SKM-1 (cell line): ENCODE data around the gene NR5A1.

ENCODE experiments used
- DNase-seq: peaks from one replicate; lab custom pipeline; 2025; ENCODE audit not compliant: unreplicated experiment; lab: John Stamatoyannopoulos, UW

NR5A1 gene

GRCh38 chr9:124514874-124515273 lies 7.7 kb upstream of the NR5A1 start:
- no peak for DNase-seq

DNA sequence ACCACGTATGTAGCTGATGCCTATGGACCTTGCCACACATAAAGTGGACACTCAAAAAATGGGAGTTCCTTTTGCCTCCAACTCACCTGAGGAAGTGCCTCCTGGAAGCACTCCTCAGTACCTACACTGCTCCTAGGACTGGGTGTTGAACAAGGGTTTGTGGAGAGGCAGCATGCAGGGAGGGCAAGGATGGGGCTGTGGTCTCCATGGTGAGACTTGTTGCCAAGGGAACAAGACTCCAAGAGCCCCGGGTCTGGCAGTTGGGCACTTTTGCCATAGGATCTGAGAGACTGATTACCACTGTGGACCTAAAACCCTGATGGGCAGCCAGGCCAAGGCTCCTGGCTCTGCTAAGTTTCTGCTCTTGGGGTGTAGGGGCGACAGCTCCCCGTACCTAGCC lies 6.9 kb upstream of the NR5A1 start:
- no peak for DNase-seq

- DNase-seq = peak; percentile 34
Measured at GRCh38 chr9:124513376-124513994, 6.3 kb upstream of the NR5A1 start.

DNA sequence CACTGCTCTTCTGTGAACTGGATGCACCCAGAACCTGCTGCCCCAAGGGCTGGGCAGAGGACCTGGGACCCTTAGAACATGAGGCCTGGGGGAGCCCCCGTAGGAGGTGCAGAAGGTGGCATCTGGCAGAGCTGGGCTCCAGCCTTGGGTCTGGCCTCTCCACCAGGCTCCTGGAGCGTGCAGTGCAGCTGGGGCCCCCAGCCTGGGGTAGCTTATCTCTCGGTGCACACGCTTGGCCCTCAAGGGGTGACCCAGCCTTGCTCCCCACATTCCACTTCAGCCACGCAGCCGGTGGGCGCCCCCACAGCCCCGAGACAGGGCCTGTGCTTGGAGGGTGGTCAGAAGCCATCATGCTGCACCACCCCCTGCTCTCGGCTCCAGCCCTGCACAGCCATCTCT lies 5.6 kb upstream of the NR5A1 start:
- DNase-seq = no peak

- no peak for DNase-seq
Measured at GRCh38 chr9:124511891-124512805, 4.9 kb upstream of the NR5A1 start.

DNA sequence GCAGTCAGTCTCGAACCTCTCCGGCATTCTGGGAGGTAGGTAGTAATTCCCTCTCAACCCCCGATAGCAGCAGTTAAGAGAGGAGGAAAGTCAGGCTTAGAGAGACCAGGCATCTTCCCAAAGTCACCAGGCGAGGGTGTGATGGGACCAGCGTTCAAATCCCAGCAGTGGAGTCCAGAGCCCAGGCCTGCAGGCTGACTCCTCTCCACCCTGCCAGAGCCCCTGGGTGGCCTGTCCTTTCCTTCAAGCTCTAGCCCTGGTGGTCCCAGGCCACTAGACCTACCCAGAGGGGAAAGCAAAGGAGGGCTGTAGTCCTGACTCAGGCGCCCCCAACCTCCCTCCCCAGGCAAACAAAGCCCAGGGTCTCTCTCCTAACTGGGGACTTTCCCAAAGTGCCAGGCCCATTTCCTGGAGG lies 4.2 kb upstream of the NR5A1 start:
- no peak for DNase-seq

- no peak for DNase-seq
Measured at GRCh38 chr9:124510650-124511425, 3.6 kb upstream of the NR5A1 start.

GRCh38 chr9:124507880-124508423 lies 753 bp upstream of the NR5A1 start:
- DNase-seq = no peak

DNA sequence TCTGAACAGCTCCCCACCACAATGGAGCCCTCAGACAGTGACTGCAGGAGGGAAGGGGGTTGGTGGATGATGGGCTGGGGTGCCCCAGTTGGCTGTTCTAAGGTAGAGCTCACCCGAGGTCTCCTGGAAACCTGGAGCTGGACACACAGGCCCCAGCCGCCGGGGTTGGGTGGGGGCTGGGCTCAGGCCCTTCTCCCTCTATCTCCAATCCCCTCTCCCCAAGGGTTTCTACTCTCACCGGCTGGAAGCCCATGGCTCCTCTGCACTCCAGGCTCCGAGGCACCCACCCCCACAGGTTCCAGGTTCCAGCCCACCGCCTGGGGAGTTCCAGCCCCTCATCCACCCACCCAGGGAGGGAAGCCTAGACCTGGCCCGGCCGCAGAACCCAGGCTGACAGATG lies 766 bp downstream of the NR5A1 start:
- no peak for DNase-seq

DNA sequence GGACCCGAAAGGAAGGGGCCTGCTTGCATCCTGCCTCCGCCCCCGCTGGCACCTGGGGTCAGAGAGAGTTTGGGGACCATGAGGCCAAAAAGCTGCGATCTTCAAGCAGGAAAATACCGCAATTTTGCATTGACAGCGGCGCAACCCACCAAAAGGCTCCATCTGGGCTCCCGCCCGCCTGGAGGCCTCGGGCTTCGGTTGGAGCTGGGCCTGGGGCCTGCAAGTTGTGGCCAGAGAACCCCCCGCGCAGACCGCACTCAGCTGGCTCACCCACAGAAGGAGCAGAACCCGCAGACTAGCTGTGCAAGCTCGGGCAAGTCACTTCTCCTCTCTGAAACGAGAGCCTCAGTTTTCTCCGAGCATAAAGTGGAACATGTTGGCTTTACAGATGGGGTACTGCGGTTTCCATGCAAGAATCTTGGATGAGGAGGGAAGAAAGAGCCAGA lies 1.3 kb downstream of the NR5A1 start:
- DNase-seq = no peak

DNA sequence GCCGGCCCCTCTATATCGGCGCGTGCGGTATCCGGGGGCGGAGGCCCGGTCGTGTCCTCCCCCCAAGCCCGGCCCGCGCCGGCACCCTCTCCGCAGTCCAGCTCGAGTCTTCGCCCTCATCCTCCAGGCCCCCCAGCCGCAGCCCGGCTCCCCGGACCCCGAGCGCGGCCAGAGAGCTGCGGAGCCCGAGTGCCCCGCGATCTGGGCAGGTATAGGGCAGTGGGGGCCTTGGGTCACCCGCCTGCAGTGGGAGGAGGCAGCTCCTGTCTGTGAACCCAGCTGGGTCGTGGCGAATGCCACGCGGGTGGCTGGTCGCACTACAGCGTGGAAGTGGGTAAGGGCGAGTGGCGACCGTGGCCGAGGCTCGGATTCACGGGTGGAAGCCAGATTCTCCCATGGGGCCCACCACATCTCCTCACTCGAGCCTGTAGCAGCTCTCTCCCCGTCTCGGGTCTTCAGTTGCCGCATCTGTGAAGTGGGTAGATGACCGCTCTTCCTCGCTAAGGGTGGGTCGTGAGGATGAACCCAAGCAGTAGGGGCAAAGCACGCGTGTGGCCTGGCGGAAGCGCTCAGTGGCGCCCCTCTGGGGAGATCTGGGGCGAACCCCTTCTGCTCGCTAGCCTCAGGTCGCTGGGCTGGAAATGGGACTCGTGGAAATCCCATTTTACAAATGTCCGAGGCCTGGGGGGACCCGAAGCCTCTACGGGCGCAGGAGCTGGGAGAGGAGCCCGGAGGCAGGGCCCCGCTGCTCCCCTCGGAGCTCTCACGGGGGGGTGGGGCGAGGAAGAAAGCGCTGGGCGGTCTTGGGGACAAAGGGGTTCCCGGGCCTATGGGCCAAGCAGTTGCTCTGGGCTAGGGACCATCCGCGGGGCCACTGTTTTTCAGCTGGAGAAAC lies 1.9 kb downstream of the NR5A1 start:
- no peak for DNase-seq

GRCh38 chr9:124504530-124505005 lies 2.6 kb downstream of the NR5A1 start:
- no peak for DNase-seq

DNA sequence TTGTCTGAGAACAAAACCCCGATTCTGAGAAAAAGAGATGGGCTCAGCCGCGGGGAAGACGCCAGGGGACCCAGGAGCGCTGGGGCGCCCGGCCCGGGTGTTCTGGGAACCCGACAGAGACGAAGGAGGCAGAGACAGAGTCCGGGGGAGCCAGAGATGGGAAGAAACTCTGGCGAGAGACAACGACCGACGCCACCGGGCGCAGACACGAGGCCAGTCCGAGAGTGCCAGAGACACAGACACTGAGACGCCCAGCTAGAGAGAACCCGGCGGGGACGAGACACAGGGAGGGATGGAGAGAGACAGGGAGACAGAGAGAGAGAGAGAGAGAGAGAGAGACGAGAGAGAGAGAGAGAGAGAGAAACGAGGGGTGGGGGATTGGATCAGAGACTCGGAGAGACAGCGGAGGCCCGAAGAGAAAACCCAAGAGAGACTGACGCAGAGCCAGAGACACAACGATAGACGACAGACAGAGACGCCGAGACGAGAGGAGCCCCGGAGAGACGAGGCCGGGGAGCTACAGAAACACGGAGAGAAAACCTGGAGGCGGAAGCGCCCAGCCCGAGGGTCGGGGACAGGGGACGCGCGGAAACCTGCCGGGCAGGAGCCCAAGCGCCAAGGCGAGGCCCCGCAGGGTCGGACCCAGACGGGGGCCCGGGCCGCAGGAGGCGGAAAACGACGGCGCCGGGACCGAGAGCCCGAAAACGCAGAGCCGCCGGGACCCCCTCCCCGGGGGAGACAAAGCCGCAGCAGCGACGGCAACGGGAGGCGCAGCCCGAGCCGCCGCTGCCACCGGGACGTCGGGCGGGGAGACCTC lies 3.3 kb downstream of the NR5A1 start:
- no peak for DNase-seq

DNA sequence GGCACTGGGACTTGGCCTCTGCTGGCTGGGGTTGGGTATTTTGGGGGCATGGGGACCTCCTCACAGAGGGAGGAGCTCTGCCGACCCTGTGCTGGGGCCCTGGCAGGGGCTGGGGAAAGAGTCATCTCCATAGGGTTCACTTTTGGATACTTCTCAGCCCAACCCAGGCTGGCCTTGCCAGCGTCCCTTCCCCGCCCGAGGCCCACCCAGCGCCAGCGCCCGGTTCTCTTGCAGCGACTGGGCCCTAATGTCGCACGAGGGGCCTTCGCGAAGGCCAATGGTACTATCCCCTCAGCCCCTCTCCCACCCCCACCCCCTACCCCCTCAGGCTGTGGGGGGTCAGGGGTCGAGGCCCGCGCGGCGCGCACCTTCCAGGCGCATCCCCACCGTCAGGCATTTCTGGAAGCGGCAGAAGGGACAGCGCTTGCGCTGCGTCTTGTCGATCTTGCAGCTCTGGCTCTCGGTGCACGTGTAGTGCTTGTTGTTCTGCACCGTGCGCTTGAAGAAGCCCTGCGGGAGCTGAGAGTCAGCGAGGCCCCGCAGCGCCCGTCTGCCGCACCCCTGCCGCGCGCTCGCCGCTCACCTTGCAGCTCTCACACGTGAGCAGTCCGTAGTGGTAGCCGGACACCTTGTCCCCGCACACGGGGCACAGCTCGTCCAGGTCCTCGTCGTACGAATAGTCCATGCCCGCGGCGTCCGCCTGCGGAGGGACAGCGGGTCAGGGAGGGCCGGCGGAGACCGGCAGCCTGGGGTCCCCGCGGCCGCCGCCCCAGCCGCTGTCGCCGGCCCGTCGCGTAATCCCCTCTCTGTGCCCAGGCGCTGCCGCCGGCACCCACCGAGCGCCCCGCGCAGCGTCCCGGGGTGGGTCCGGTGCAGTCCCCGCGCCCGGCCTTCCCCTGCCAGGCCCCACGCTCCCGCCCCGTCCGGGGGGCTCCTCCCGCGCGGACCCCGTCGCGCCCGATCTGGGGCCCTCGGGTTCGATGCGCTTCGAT lies 4.2 kb downstream of the NR5A1 start:
- no peak for DNase-seq

DNA sequence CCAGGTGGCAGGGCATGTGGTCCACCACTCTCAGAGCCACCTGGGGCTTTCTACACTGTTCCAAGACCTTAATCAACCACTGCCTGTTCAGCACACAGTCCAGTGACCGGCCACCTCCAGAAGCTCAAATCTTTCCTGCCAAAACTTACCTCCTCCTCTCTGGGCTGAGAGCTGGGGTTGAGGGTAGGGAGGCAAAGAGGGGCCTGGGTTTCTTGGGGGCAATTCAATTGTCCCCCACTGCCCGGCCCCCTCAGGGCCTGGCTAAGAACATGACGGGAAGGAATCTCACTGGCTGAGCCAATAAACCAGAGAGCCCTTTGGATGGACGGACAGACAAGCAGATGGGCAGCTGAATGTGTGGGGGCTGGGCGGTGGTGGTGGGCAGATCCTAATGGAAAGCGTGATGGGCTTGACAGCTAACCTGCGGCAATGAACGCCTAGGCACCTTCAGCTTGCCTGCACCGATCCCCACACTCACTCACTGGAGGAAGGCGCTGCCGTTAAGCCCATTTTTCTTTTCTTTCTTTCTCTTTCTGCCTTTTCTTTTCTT lies 5.4 kb downstream of the NR5A1 start:
- no peak for DNase-seq

GRCh38 chr9:124500796-124501611 lies 6.2 kb downstream of the NR5A1 start:
- DNase-seq = no peak
